Suprapubic skin (tissue), 4 donors: Measurements from ENCODE around the gene PRPF4. TPM values are rescaled to one million over a fixed set of nuclear protein-coding genes. Genes with fewer than 3 reads are reported as not detected.
"Not testable (repeated sequence)": the region's sequence is repeated elsewhere in the genome, so short reads cannot be mapped to it uniquely, and the experiment has no call there.

Experiments
- DNase-seq, 2 donors: peaks; one replicate each; pipeline ENCODE4 v3.0.0-alpha.2; 2019; ENCODE audit warnings: low spot score in 2 of 2
- H3K27ac ChIP-seq: fragments of 200-600 bp; sonication (generic); one replicate; pipeline ENCODE4 v1.5.1; 2019
- H3K27me3 ChIP-seq: fragments of 200-600 bp; sonication (generic); one replicate; pipeline ENCODE4 v1.5.1; 2019
- H3K36me3 ChIP-seq: fragments of 200-600 bp; sonication (generic); one replicate; pipeline ENCODE4 v1.5.1; 2019
- H3K4me1 ChIP-seq: fragments of 200-600 bp; sonication (generic); one replicate; pipeline ENCODE4 v1.5.1; 2019
- H3K4me3 ChIP-seq: fragments of 200-600 bp; sonication (generic); one replicate; pipeline ENCODE4 v1.5.1; 2019; ENCODE audit warnings: mild to moderate bottlenecking
- H3K9me3 ChIP-seq: fragments of 200-600 bp; sonication (generic); one replicate; pipeline ENCODE4 v1.5.1; 2019
- EP300 ChIP-seq: sonication (generic); formaldehyde crosslinking; IDR thresholded peaks from one replicate; pipeline ENCODE4 v1.6.1; 2017; ENCODE audit warnings: antibody characterized with exemption
- POLR2A ChIP-seq, 2 donors: fragments of 450-650 bp; IDR thresholded peaks; one replicate each; pipeline ENCODE4 v1.6.1; 2017; ENCODE audit warnings: antibody characterized with exemption in 2 of 2, mild to moderate bottlenecking in 2 of 2, moderate library complexity in 2 of 2
- POLR2AphosphoS5 ChIP-seq, 3 donors: sonication (generic); formaldehyde crosslinking; IDR thresholded peaks; one replicate each; pipeline ENCODE4 v1.6.1; 2017; ENCODE audit warnings: antibody characterized with exemption in 3 of 3
- WGBS: methylation state at CpG from one replicate; pipeline ENCODE4 v1.1.5; 2018; 5-methylcytosine and 5-hydroxymethylcytosine counted together
- total RNA-seq, 4 donors: library from RNA; depleted of rRNA; stranded (reverse); fragments of >200 nt; gene quantifications; one replicate each; pipeline ENCODE4 v1.1.0, GENCODE V29; 2016
- TF ChIP-seq, protein P1 (sequence below), 2 donors: fragments of 200-600 bp in 1 of 2; fragments of 450-650 bp in 1 of 2; sonication (generic) in 1 of 2; IDR thresholded peaks; one replicate each; pipeline ENCODE4 v1.5.1; 2016 to 2019; ENCODE audit warnings: antibody characterized with exemption in 2 of 2, mild to moderate bottlenecking in 1 of 2, moderate library complexity in 1 of 2

Gene PRPF4
- total RNA-seq, 4 donors from 2014 or later, result 13.6 to 21.3 (median 17.6) TPM

DNA sequence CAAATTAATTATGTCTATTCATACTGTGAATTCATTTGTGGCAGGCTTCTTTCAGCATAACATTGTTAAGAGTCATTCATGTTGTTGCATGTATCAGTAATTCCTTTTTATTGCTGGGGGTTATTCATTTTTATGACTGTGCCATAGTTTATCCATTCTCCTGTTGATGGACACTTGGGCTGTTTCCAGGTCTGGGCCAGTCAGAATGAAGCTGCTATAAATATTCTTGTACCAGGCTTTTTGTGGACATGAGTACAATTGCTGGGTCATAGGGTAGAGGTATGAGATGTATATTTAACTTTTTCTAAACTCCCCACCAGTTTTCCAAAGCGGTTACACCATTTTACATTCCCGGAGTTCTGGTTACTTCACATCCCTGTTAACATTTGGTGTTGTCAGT lies 13.6 kb downstream of the PRPF4 start:
- TF ChIP-seq, protein P1, sequence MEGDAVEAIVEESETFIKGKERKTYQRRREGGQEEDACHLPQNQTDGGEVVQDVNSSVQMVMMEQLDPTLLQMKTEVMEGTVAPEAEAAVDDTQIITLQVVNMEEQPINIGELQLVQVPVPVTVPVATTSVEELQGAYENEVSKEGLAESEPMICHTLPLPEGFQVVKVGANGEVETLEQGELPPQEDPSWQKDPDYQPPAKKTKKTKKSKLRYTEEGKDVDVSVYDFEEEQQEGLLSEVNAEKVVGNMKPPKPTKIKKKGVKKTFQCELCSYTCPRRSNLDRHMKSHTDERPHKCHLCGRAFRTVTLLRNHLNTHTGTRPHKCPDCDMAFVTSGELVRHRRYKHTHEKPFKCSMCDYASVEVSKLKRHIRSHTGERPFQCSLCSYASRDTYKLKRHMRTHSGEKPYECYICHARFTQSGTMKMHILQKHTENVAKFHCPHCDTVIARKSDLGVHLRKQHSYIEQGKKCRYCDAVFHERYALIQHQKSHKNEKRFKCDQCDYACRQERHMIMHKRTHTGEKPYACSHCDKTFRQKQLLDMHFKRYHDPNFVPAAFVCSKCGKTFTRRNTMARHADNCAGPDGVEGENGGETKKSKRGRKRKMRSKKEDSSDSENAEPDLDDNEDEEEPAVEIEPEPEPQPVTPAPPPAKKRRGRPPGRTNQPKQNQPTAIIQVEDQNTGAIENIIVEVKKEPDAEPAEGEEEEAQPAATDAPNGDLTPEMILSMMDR (IDR thresholded peaks at IDR 0.05), result no peak
- no peak for TF ChIP-seq POLR2AphosphoS5 (IDR thresholded peaks at IDR 0.05)
- no peak for TF ChIP-seq EP300
- no peak for TF ChIP-seq POLR2A (IDR thresholded peaks at IDR 0.05)
- Histone ChIP-seq H3K36me3 (peaks cover 96% of the 10 kb centered on the region), H3K27ac (no peak overlapping the region), H3K4me1 (no peaks in the 10 kb centered on the region), H3K27me3 (no peaks in the 10 kb centered on the region), H3K9me3 (no peaks in the 10 kb centered on the region), H3K4me3 (no peak overlapping the region)
- WGBS, result 94% methylated on average over 2 of the region's 2 CpGs
- DNase-seq, result no peak

DNA sequence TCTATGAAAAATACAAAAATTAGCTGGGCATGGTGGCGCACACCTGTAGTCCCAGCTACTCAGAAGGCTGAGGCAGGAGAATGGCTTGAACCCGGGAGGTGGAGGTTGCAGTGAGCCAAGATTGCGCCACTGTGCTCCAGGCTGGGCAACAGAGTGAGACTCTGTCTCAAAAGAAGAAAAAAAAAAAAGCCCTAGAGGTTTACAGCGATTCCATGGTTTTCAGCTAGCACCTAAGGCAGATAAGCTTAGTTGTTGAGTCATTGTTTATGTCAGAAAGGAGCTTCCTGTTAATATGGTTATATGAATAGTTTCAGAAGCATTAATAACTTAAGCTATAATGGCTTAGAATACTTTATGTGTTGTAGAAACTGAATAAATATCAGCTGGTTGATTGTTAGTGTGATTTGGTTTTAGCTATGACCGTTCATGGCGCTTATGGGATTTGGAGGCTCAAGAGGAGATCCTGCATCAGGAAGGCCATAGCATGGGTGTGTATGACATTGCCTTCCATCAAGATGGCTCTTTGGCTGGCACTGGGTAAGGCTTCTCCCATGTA lies 14.7 kb downstream of the PRPF4 start:
- 93% methylated on average over 6 of the region's 6 CpGs for WGBS
- no peak overlapping the region for H3K27ac ChIP-seq

DNA sequence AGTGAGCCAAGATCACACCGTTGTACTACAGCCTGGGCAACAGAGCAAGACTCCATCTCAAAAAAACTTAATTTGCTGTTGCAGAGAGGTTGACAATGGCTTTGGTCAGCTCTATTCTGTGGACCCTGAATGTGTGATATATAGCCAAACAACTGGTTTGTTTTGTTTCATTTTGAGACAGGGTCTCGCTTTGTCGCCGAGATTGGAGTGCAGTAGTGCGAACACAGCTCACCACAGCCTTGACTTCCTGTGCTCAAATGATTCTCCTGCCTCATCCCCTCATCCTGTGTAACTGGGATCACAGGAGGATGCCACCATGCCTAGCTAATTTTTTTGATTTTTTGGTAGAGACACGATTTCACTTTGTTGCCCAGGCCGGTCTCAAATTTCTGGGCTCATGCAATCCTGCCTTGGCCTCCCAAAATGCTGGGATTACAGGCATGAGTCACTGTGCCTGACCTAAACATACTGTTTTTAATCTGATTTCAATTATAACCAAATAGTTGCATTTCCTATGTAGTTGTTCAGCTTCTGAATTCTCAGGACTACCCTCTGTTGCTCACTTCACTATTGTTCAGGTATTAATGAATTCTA lies 17.9 kb downstream of the PRPF4 start:
- no peaks in the 10 kb centered on the region for H3K4me1 ChIP-seq
- no peak for DNase-seq
- TF ChIP-seq POLR2AphosphoS5 (IDR thresholded peaks at IDR 0.05), result no peak
- TF ChIP-seq POLR2A (IDR thresholded peaks at IDR 0.05), result no peak
- TF ChIP-seq EP300, result no peak
- TF ChIP-seq, protein P1 (IDR thresholded peaks at IDR 0.05), result no peak
- H3K9me3 ChIP-seq, result no peaks in the 10 kb centered on the region
- no peak overlapping the region for H3K27ac ChIP-seq
- H3K27me3 ChIP-seq, result no peaks in the 10 kb centered on the region
- H3K36me3 ChIP-seq, result peaks cover 53% of the 10 kb centered on the region
- WGBS, result 85% methylated on average over 7 of the region's 7 CpGs
- no peak overlapping the region for H3K4me3 ChIP-seq

More for the DNA sequence above, 14.7 kb downstream of the PRPF4 start:
- TF ChIP-seq POLR2AphosphoS5 (IDR thresholded peaks at IDR 0.05) (no peak), POLR2A (IDR thresholded peaks at IDR 0.05) (no peak), EP300 (no peak)
- TF ChIP-seq, protein P1 (IDR thresholded peaks at IDR 0.05), result no peak
- Histone ChIP-seq H3K27me3 (no peaks in the 10 kb centered on the region), H3K4me1 (no peaks in the 10 kb centered on the region), H3K9me3 (no peaks in the 10 kb centered on the region), H3K36me3 (peaks cover 85% of the 10 kb centered on the region), H3K4me3 (no peak overlapping the region)
- no peak for DNase-seq

DNA sequence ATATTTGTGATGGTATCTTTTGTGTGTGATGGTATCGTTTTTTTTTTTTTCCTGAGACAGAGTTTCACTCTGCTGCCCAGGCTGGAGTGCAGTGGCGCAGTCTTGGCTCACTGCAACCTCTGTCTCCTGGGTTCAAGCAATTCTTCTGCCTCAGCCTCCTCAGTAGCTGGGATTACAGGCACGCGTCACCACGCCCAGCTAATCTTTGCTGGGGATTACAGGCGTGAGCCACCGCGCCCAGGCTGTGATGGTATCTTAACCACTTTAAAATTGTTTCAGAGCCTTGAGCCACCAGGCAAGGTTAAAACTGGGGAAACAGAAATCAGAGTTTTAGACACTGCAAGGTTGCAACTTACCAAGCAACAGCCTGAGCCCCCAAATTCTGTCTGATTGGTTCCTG lies 20.8 kb downstream of the PRPF4 start:
- 92% methylated on average over 8 of the region's 8 CpGs for WGBS
- not testable (repeated sequence) for H3K9me3 ChIP-seq, DNase-seq, H3K4me1 ChIP-seq, H3K27ac ChIP-seq, H3K4me3 ChIP-seq, H3K27me3 ChIP-seq
- peaks cover 24% of the 10 kb centered on the region for H3K36me3 ChIP-seq

DNA sequence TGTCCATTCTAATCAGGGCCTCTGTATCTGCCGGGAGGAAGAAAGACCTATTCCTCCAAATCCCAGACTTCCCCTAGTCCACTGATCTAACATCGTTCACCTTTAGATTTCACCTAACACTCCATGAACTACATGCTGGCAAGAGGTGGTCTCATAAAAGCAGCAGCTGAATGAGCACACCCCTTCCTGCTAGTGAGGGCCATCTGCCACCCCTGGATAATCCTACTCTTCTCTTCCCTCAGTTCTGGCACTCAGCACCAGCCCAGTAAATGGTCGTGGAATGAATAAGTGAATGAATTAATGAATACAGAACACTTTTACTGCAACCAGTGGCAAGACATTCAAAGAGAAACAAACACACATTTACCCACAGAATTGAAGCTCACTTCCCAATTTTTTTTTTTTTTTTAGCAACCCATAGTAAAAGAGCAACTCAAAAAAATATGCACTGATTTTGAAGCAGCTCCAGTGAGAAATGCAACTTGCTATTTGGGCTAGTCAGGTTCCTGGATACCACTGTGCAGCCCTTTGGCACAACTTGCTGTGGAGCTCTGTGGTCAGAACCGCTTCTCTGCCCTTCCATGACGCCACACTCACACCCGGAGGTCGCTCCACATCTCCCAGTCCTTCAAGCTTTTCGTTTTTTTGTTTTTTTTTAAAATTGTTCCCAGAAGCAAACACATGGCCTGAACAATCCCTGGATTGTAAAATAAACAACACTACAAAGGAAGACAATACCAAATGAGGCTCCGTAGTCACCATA lies 21.5 kb downstream of the PRPF4 start:
- TF ChIP-seq POLR2AphosphoS5 (IDR thresholded peaks at IDR 0.05) (no peak), POLR2A (IDR thresholded peaks at IDR 0.05) (no peak), EP300 (no peak)
- TF ChIP-seq, protein P1 (IDR thresholded peaks at IDR 0.05), result no peak
- peaks cover 17% of the 10 kb centered on the region for H3K36me3 ChIP-seq
- 75% methylated on average over 9 of the region's 9 CpGs for WGBS
- H3K4me1 ChIP-seq, result no peaks in the 10 kb centered on the region
- no peak overlapping the region for H3K27ac ChIP-seq
- no peak for DNase-seq
- H3K27me3 ChIP-seq, result no peaks in the 10 kb centered on the region
- H3K4me3 ChIP-seq, result no peak overlapping the region
- no peaks in the 10 kb centered on the region for H3K9me3 ChIP-seq
